GM19043 (cell line): ENCODE measurements around the gene ITIH1.

Source experiments
- ATAC-seq: cut with Tn5 transposase; IDR thresholded peaks from one replicate; pipeline ENCODE4 v1.9.1; 2021; ENCODE audit warnings: low read depth; ENCODE audit not compliant: unreplicated experiment

Gene ITIH1

DNA sequence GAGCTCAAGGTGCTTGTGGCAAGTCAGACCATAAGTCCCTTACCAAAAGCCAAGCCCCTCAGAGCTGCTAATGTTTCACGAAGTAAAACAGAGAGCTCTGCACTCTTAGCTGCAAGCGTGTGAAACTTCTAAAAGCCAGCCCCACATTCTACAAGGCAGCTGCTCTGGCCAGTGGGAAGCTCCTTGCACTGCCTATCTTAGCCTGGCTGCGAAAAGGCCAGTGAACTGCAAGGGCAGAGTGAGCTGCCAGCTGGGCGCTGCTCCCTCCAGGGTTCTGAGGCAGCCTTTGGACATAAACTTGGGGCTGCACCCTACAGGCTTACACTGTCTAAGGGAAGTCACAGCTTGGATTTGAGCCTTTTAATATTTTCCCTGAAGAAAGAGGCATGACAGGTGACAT, 59.6 kb downstream of the ITIH1 start:
- no peak for ATAC-seq

DNA sequence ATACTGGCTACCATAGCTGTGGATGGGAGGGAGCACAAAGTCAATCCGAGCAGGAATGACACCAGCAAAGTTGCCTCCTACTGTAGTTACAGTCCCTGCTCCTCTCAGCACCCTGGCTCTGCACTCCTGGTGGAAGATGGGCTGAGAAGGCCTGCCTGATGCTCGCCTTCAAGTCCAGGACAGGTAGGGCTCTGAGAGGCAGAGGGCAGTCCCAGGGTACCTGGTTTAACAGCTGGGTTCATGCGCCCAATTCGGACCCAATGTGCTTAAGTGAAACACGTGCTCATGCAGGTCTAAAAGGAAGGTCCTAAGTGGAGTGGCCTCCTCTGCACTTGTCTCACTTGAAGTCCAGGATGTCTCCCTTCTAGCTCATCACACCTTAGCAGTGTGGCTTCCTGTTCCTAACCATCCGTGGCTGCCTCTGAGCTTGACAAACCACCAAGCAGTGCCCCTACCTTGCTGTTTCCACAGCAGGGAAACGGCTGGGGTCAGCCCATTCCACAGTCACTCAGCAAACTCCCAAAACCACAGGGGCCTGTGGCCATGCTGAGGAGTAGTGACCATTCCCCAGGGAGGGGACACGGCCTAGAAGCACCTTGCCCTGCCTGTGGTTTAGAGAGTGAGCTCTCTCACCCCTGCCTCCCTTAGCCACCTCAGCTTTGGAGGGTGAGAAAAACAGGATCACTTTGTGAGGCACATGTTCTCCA, 61.3 kb downstream of the ITIH1 start:
- peak; percentile 70 for ATAC-seq

DNA sequence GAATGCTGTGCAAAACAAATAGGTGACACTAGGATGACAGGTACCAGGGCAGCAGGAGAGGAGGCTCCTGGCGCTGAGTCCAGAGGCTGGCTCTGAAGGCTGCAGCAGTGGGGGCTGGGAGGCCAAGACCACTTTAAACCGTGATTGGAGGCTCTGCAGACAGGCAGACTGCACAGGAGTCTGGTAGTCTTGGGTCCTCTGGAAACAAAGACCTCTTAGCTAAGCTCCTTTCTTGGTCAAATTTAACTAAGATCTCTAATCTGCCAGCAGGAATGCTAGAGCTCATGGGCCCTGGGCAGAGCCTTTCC, 61.8 kb downstream of the ITIH1 start:
- ATAC-seq = no peak

DNA sequence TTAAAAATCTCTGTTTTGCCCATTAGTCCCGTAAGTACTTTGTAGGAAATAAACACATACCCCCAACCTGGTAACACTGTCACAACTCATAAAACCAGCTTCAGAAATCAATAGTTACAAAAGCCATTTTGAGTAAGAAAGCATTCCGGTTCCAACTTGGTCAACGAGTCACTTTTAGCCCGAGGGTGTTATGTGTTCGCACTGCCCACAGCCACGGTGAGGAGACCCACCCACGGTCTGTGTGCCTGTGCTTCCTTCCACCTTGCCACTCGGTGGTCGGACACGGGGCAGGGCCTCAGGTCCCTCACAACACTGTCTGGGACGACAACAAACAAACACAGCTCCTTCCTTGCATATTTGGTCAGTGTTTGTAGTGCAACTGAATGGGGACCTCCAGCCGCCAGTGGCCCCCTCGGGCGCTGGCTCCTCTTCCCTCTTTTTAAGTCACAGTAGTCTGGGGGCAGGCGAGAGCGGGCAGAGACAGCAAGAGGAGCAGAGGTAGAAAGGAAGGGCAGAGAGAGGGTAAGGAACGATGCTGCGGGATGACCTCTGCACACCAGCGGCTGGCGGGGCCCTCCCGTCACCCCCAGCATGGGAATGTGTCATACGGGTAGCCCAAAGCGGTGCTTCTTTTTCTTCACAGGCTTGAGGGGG, 62.6 kb downstream of the ITIH1 start:
- no peak for ATAC-seq

DNA sequence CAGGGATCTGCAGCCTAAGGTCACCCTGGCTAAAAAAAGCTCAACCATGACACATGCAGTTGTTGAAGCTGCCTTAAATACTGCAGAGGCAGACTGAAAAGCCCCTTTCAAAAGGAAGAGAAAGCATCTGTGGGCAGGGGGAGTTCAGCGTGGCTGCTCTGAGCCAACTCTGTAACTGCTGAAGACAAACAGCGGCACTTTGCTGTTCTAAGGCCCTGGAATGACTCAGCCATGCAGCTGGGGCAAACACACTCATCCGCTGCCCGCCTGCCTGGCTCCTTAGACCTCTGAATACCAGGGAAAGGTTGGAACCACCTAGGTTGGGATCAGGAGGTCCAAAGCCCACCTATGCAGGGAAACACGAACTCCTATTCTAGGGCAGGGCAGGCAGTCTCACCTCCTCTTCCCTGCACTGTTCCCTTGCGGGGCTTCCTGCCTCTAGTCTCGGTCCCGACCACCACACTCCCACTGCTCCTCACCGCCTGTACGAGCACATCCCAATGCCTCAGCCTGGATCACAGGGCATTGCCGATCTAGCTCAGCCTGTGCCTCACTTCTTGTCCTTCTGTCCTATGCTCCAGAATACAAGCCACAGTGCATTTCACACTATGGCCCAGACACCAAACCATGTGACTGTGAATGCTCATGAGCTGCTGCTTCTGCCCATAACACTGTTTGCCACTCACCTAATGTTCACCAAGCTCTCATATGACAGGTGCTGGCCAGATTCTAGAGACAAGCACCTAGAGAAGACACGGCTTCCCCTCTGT, 64.0 kb downstream of the ITIH1 start:
- ATAC-seq = no peak
